GM18517 (cell line): ENCODE measurements around the gene ALPL.
"Not testable (repeated sequence)": the region's sequence is repeated elsewhere in the genome, so short reads cannot be mapped to it uniquely, and the experiment has no call there.

Source experiments
- ATAC-seq: cut with Tn5 transposase; IDR thresholded peaks from one replicate; pipeline ENCODE4 v1.9.1; 2021; ENCODE audit warnings: mild to moderate bottlenecking, moderate library complexity; ENCODE audit not compliant: unreplicated experiment

ALPL gene

GRCh38 chr1:21509351-21510112 lies at the start of gene ALPL:
Gene ALPL (plus strand): TSS chr1:21509423. CDS start chr1:21554082, 44,659 bp downstream.
- no peak for ATAC-seq

GRCh38 chr1:21465127-21465526 lies 44.1 kb upstream of the ALPL start:
- ATAC-seq = not testable (repeated sequence)

DNA sequence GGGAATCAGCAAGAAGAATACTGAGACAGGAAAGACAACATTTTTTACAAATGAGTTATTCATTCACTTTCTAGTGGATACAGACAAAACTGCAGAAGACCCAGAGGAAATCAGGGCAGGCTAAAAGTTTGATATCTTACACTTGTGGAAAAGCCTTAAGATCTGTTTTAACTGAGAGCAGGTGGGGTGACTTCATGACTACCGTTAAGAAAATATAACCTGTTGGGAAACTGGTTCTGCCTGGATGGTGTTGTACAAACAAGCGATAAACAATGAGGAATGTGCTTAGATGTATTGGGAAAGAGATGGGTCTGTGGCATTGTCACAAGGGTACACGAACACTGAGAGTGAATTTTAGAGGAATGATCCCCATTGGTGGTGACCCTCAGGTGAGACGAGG lies 41.3 kb upstream of the ALPL start:
- not testable (repeated sequence) for ATAC-seq

GRCh38 chr1:21468599-21468998 lies 40.6 kb upstream of the ALPL start:
- ATAC-seq = no peak

- no peak for ATAC-seq
Observed at GRCh38 chr1:21469581-21469980, 39.6 kb upstream of the ALPL start.

- no peak for ATAC-seq
Observed at GRCh38 chr1:21472861-21473260, 36.4 kb upstream of the ALPL start.

GRCh38 chr1:21478356-21478755 lies 30.9 kb upstream of the ALPL start:
- ATAC-seq = no peak

- not testable (repeated sequence) for ATAC-seq
Observed at GRCh38 chr1:21483881-21484280, 25.3 kb upstream of the ALPL start.

DNA sequence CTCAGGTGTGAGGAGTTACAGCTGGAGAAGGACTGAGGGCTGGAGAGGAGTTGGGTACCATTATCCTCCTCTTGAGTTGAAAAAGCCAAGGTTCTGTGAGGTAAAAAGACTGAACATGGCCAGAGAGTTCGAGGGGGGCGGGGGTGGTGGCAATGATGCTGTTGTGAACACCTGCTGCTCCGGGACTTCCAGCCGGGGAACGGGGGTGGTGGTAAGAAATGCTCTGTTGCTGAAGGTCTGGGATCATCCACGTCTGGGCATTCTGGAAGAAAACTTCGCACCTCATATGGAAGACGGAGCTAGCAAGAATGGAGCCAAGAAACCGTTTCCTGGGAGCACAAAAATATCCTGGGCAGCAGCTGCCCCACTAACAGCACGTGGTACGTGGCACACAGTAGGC lies 20.1 kb upstream of the ALPL start:
- no peak for ATAC-seq

DNA sequence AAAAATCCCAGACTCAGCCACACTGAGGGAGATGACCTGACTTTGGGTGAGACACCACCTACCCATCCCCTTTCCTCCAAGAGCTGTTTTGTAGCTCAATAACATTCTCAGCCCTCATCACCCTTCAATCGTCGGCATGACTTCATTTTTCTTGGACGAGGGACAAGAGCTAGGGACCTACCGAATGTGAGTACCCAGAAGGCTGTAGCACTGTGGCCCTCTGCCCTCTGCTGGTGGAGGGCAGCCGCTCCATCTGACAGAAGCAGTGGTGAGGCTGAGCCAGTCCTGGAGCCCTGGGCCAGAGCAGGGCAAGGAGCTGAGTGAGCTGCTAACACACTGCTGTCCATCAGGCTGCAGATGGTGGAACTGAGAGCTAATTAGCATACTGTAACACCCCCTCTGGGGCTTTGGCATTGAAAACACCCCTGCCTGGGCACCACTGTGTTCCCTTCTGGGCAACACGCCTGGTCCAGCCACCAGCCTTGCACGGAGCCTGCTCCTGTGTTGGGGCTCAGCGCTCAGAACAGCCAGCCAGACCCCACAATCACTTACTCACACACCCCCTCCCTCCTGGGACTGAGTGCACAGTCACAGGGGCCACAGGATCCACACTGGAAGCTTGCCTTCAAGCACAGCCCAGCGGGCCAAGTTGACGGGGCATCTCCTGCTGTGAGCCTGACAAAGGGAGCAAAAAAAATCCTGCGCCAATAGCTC lies 18.3 kb upstream of the ALPL start:
- no peak for ATAC-seq

GRCh38 chr1:21491488-21492355 lies 17.5 kb upstream of the ALPL start:
- no peak for ATAC-seq

DNA sequence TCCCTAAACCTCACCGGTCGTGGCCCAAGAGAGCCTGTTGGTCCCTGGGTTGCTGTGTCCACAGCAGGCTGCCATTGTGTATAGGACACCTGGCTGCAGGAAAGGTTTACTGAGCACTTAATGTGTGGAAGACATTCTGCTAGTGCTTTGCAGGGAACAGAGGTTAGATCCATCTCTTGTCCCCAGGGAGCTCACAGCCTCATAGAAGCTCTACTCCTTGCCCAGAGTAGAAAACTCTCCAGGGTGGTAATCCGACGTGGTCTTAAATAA lies 16.9 kb upstream of the ALPL start:
- ATAC-seq = no peak

DNA sequence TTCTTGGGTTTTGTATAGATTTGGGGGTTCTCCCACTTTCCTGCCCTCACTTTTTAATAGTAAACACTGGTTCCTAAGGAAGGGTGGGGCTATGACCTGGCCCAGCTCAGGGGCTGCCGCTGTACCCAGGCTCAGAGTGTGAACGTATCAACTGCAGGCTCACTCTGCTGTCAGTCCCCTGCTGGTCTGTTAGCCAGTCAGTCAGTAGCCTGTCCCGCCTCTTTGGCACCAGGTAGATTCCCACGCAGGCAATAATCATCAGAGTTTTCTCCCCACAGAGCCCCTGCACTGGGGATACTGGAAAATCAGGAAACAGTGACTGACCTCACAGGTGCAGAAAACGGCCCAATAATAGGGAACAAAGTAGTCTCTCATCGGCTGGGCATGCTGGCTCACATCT lies 15.0 kb upstream of the ALPL start:
- ATAC-seq = no peak

DNA sequence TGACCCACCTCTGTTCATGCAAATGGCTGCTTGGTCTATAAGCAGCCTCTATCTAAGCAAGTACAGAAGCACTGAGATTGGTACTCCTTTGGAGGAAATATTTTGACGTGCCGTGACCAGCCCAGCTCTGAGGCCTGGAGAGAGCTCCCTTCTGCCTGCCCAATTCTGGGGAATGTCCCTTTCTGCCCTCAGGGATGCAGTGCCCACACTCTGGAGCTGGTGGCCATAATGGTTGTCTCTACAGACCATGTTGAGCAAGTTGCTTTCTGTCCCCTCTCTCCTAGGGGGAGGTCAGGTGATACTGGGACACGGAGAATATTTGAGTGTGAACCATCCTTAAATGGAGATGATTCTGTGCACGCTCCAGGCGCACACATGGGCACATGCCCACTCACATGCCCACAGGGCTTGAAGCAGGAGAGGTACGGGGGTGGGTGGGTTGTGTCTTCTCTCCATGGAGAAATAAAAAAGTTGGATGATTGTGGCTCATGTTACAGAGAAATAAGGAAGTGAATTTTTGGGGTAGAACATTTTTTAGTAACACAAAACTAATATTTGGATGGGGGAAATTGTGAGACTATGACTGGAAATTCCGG lies 13.9 kb upstream of the ALPL start:
- no peak for ATAC-seq

DNA sequence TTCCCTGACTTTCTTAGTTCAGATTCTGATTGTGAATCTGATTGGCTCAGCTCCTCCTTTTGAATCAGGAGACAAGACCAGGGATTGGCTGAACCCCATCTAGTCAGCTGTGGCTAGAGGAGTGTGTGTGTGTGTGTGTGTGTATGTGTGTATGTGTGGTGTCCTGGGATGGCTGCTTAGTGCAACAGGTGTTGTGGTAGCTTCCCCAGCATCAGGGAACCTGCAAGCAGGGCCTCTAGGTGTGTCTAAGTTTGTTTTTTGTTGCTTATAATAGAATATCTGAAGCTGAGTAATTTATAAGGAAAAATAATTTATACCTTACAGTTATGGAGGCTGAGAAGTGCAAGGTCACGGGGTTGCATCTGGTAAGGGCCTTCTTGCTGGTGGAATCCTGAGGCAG lies 13.2 kb upstream of the ALPL start:
- ATAC-seq = no peak

GRCh38 chr1:21496886-21497285 lies 12.3 kb upstream of the ALPL start:
- ATAC-seq = no peak

- no peak for ATAC-seq
Observed at GRCh38 chr1:21497466-21498061, 11.7 kb upstream of the ALPL start.

DNA sequence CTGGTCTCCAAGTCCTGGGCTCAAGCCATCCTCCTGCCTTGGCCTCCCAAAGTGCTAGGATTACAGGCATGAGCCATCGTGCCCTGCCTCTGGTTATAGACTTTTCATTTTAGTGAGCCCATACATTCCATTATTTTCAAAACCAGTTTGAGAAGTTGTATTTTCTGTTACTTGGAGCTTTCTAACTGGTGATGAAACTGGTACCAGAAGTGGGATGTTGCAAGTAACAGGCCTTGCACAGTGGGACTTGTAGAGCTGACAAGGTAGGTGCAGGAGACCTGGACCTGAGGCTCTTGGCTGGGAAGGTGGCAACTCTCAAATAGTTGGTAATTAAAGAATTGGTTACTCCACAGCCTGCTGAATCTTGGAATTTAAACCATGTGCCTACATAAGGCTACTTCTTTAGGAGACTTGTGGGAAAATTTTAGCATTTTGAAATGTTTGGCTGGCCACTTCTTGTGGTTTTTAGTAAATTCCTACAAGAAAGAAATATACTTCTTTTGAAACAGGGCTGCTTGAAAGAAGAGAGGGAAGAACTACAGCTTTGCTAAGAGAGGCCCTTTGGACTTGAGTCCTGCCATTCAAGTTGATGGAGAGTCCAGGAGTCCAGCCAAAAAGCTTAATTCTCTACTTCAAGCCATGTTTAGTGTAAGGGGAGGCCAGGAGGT lies 9.8 kb upstream of the ALPL start:
- ATAC-seq = no peak

GRCh38 chr1:21503706-21504377 lies 5.4 kb upstream of the ALPL start:
- no peak for ATAC-seq

DNA sequence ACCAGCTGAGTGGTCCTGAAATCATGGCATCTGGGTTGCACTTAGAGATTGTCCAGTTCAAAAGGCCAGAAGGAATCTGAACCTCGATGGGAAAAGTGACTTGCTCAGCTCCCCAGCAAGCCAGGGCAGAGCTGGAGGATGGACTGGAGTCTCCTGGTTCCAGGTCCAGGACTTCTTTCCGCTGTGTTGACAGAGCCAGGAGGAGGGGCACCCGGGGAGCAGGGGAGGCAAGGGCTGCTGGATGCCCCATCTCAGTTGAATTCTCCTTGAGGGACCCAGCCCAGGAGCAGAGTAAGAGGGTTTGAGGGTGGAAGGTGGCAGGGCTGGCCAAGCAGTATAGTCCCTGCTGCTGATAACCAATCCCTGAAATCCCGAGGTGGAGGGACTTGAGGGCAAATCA lies 2.4 kb upstream of the ALPL start:
- no peak for ATAC-seq
